Ishikawa (cell line): ENCODE results near the gene C5.

Experiments
- CEBPB ChIP-seq: IDR thresholded peaks from 2 replicates; pipeline ENCODE4 v1.6.1; 2012
- CREB1 ChIP-seq: IDR thresholded peaks from 2 replicates; pipeline ENCODE4 v1.6.1; 2012; ENCODE audit warnings: low read depth
- EGR1 ChIP-seq: IDR thresholded peaks from 2 replicates; pipeline ENCODE4 v1.6.1; 2012
- EP300 ChIP-seq: IDR thresholded peaks from 2 replicates; pipeline ENCODE4 v1.6.1; 2012; ENCODE audit warnings: borderline replicate concordance
- FOXM1 ChIP-seq: IDR thresholded peaks from 2 replicates; pipeline ENCODE4 v1.6.1; 2012; ENCODE audit warnings: low read depth, borderline replicate concordance
- MAX ChIP-seq: IDR thresholded peaks from 2 replicates; pipeline ENCODE4 v1.6.1; 2012
- NFIC ChIP-seq: IDR thresholded peaks from 2 replicates; pipeline ENCODE4 v1.6.1; 2012
- RAD21 ChIP-seq: IDR thresholded peaks from 2 replicates; pipeline ENCODE4 v1.6.1; 2012; ENCODE audit warnings: low read depth
- TAF1 ChIP-seq: IDR thresholded peaks from 2 replicates; pipeline ENCODE4 v1.6.1; 2012; ENCODE audit warnings: low read depth, mild to moderate bottlenecking
- TEAD4 ChIP-seq: IDR thresholded peaks from 2 replicates; pipeline ENCODE4 v1.6.1; 2012
- USF1 ChIP-seq: IDR thresholded peaks from 2 replicates; pipeline ENCODE4 v1.6.1; 2012
- YY1 ChIP-seq: IDR thresholded peaks from 2 replicates; pipeline ENCODE4 v1.6.1; 2012; ENCODE audit warnings: low read depth
- TF ChIP-seq, protein P1 (sequence below): IDR thresholded peaks from 2 replicates; pipeline ENCODE4 v1.6.1; 2012; ENCODE audit warnings: low read depth, mild to moderate bottlenecking

The C5 gene

DNA sequence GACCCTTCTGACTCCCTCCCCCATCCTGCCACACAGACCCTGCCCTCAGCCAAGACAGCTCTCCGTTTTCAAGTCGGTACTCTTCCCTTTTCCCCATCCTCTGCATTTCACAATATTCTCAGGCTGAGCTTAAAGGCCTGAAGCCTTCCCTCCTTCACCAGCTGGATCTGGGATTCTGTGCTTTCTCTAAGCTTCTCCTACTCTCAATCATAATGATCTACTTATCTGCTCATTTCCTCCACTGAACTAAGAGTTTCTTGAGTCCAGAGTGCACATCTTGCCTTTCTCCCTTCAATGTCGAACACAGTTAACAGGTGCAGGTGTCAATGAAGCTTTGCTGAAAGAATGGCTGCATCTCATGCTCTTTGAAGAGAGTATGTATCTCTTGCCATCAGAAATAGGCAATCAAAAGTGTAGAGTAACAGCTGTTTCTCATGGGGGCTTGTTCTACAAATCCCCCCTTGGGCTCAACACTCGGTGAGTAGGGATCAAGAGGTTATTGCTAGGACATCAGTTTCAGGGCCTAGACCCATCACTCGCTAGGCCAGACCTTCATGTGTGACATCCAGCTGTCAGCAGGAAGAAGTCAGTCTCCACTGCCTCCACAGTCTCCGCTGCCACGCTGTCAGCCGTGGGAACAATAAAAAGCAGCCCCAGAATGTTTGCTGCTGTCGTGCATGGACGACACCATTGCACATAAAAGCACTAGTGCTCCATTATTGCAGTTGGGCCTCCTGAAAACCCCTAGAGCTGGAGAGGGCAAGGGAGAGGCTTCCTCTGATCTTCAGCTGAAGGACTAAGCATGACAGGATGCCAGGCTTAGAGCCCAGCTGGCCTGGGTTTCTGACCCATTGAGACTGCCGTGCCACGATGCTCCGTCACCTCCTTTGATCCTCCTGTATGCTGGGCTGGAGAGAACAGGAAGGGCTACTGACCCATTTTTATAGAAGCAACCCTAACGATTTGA lies 147.2 kb downstream of the C5 start:
- no peak for TF ChIP-seq USF1
- TF ChIP-seq EGR1, result no peak
- no peak for TF ChIP-seq EP300
- TF ChIP-seq TEAD4, result no peak
- TF ChIP-seq RAD21, result no peak
- no peak for TF ChIP-seq TAF1
- no peak for TF ChIP-seq CEBPB
- TF ChIP-seq FOXM1, result no peak
- TF ChIP-seq YY1, result no peak
- TF ChIP-seq MAX, result no peak
- TF ChIP-seq, protein P1, sequence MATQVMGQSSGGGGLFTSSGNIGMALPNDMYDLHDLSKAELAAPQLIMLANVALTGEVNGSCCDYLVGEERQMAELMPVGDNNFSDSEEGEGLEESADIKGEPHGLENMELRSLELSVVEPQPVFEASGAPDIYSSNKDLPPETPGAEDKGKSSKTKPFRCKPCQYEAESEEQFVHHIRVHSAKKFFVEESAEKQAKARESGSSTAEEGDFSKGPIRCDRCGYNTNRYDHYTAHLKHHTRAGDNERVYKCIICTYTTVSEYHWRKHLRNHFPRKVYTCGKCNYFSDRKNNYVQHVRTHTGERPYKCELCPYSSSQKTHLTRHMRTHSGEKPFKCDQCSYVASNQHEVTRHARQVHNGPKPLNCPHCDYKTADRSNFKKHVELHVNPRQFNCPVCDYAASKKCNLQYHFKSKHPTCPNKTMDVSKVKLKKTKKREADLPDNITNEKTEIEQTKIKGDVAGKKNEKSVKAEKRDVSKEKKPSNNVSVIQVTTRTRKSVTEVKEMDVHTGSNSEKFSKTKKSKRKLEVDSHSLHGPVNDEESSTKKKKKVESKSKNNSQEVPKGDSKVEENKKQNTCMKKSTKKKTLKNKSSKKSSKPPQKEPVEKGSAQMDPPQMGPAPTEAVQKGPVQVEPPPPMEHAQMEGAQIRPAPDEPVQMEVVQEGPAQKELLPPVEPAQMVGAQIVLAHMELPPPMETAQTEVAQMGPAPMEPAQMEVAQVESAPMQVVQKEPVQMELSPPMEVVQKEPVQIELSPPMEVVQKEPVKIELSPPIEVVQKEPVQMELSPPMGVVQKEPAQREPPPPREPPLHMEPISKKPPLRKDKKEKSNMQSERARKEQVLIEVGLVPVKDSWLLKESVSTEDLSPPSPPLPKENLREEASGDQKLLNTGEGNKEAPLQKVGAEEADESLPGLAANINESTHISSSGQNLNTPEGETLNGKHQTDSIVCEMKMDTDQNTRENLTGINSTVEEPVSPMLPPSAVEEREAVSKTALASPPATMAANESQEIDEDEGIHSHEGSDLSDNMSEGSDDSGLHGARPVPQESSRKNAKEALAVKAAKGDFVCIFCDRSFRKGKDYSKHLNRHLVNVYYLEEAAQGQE, result no peak
- no peak for TF ChIP-seq NFIC
- TF ChIP-seq CREB1, result no peak
